MCF 10A (cell line): ENCODE data around the gene CARD8. TPM values are rescaled to one million over a fixed set of nuclear protein-coding genes. Genes with fewer than 3 reads are reported as not detected.

ENCODE experiments used
- BruUV-seq: library from RNA; stranded (reverse); fragments of 400-500 nt; replicated peaks from 2 replicates; lab custom pipeline; 2021; lab: Mats Ljungman, UMichigan
- CTCF ChIA-PET: fragments of 300-600 bp; sonication (Branson Sonifier 250); formaldehyde crosslinking; extraction: SDS; loops from one replicate; lab custom pipeline; 2021; ENCODE audit warnings: antibody characterized with exemption, inconsistent platforms; lab: Yijun Ruan, JAX
- POLR2A ChIA-PET: fragments of 300-600, 350-650 bp; sonication (Branson Sonifier 250); formaldehyde crosslinking; extraction: SDS; loops from one replicate; lab custom pipeline; 2020; ENCODE audit warnings: antibody characterized with exemption, inconsistent platforms; lab: Yijun Ruan, JAX
- DNase-seq: peaks from one replicate; pipeline ENCODE4 v3.0.0-alpha.2; 2018; ENCODE audit not compliant: unreplicated experiment
- H3K27ac Mint-ChIP-seq: one replicate; pipeline ENCODE4 v1.8.0; 2022; ENCODE audit warnings: mild to moderate bottlenecking, low read depth, mixed read lengths; ENCODE audit not compliant: unreplicated experiment
- H3K27me3 Mint-ChIP-seq: one replicate; pipeline ENCODE4 v1.8.0; 2022; ENCODE audit warnings: mixed read lengths; ENCODE audit not compliant: insufficient read depth, unreplicated experiment
- H3K36me3 Mint-ChIP-seq: one replicate; pipeline ENCODE4 v1.8.0; 2022; ENCODE audit warnings: mild to moderate bottlenecking, moderate library complexity, mixed read lengths; ENCODE audit not compliant: insufficient read depth, unreplicated experiment
- H3K4me1 Mint-ChIP-seq: one replicate; pipeline ENCODE4 v1.8.0; 2022; ENCODE audit warnings: mixed read lengths; ENCODE audit not compliant: insufficient read depth, unreplicated experiment
- H3K4me3 Mint-ChIP-seq: one replicate; pipeline ENCODE4 v1.8.0; 2022; ENCODE audit warnings: mild to moderate bottlenecking, moderate library complexity, mixed read lengths; ENCODE audit not compliant: unreplicated experiment
- H3K9me3 Mint-ChIP-seq: one replicate; pipeline ENCODE4 v1.8.0; 2022; ENCODE audit warnings: mixed read lengths; ENCODE audit not compliant: unreplicated experiment
- CTCF ChIP-seq: fragments of 200-600 bp; IDR thresholded peaks from one replicate; pipeline ENCODE4 v1.8.0; 2022; ENCODE audit warnings: antibody characterized with exemption, mild to moderate bottlenecking; ENCODE audit not compliant: unreplicated experiment
- intact Hi-C: fragments of 100-400 bp; cut with micrococcal nuclease; formaldehyde crosslinking; loops from 2 replicates; pipeline ENCODE4 v1.14.1; 2022
- total RNA-seq: library from RNA; stranded (reverse); gene quantifications from 2 replicates; pipeline ENCODE4 v1.2.3, GENCODE V29; 2022

Gene CARD8
- total RNA-seq, 1 experiment from 2014 or later = 16.0 TPM

GRCh38 chr19:48301886-48302599, 46.3 kb upstream of the CARD8 start:
- ChIA-PET POLR2A (no interaction called here), CTCF (no interaction called here)
- intact Hi-C loops = no loop called here
- TF ChIP-seq CTCF = no peak
- Mint-ChIP-seq H3K4me3 (no peak overlapping the region), H3K27me3 (peaks cover 25% of the 10 kb centered on the region), H3K36me3 (no peaks in the 10 kb centered on the region), H3K9me3 (no peaks in the 10 kb centered on the region), H3K4me1 (no peaks in the 10 kb centered on the region), H3K27ac (no peak overlapping the region)
- no TSS peak for BruUV-seq
- no peak for DNase-seq

- Mint-ChIP-seq H3K36me3 (no peaks in the 10 kb centered on the region), H3K4me3 (no peak overlapping the region), H3K27ac (no peak overlapping the region), H3K9me3 (no peaks in the 10 kb centered on the region), H3K27me3 (peaks cover 12% of the 10 kb centered on the region), H3K4me1 (no peaks in the 10 kb centered on the region)
- no peak for DNase-seq
- TF ChIP-seq CTCF = no peak
- CTCF ChIA-PET = interaction anchor here (0.9 to 1.6 kb wide), 2 partner anchors 26 to 335 kb away, joined by 3 to 4 read pairs; no protein-coding TSS in a partner anchor
- POLR2A ChIA-PET = no interaction called here
- intact Hi-C loops = no loop called here
- no TSS peak for BruUV-seq
Measured at GRCh38 chr19:48297975-48298374, 42.3 kb upstream of the CARD8 start.

DNA sequence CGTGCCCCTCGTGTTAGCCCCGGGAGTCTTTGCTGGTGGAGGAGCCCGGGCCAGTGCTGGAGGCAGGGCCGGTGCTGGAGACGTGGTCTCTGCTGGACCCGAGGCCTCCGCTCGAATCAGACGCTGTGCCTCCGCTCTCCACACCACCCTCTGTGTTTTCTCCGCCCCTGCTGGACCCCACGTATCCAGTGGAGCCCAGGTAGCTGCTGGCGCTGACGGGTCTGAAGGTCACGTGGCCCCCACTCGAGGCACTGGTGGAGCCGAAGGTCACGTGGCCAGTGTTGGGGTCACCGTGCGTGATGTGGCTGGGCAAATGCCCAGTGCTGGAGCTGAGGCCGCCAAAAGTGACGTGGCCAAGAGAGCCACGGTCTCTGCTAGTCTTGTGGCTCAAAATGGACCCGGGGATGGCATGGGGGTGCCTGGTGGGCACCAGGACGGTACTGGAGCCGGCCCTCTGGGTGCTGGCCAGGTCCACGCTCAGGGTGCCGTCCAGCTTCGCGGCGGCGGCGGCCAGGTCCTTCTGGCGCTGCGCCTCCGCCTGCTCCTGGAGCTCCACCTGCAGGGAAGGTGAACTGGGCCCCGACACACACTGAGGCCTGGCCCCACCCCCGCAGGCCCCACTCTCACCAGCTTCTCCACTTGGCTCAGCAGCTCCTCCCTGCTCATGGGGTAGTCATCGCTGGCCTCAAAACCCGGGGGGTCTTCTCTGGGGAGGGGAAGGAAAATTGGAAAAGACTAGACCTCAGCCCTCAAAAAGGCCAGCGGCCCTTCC, 41.4 kb upstream of the CARD8 start:
- TF ChIP-seq CTCF = no peak
- POLR2A ChIA-PET = interaction anchor here (0.6 kb wide), 1 partner anchor 37 kb away, joined by 3 read pairs; no protein-coding TSS in a partner anchor

GRCh38 chr19:48295458-48295857, 39.7 kb upstream of the CARD8 start:
- Mint-ChIP-seq H3K27ac (no peak overlapping the region), H3K4me1 (no peaks in the 10 kb centered on the region), H3K36me3 (no peaks in the 10 kb centered on the region), H3K27me3 (peaks cover 12% of the 10 kb centered on the region), H3K9me3 (no peaks in the 10 kb centered on the region), H3K4me3 (no peak overlapping the region)
- TF ChIP-seq CTCF = no peak
- intact Hi-C loops = no loop called here
- no peak for DNase-seq
- CTCF ChIA-PET = interaction anchor here (0.6 to 6.7 kb wide), 3 partner anchors 10 to 29 kb away, joined by 3 to 65 read pairs (median 3); partner anchors contain the start of gene ZNF114
- BruUV-seq = no TSS peak
- POLR2A ChIA-PET = no interaction called here

More for the DNA sequence above, 41.4 kb upstream of the CARD8 start:
- no peak for DNase-seq
- CTCF ChIA-PET = no interaction called here
- intact Hi-C loops = no loop called here
- H3K36me3 Mint-ChIP-seq = no peaks in the 10 kb centered on the region
- peaks cover 12% of the 10 kb centered on the region for H3K27me3 Mint-ChIP-seq
- no peak overlapping the region for H3K27ac Mint-ChIP-seq
- H3K9me3 Mint-ChIP-seq = no peaks in the 10 kb centered on the region
- no TSS peak for BruUV-seq
- H3K4me3 Mint-ChIP-seq = no peak overlapping the region
- no peaks in the 10 kb centered on the region for H3K4me1 Mint-ChIP-seq
